ENCODE data around the gene B3GALT6. TPM values are rescaled to one million over a fixed set of nuclear protein-coding genes. Genes with fewer than 3 reads are reported as not detected.
"Not testable (repeated sequence)": the region's sequence is repeated elsewhere in the genome, so short reads cannot be mapped to it uniquely, and the experiment has no call there.

B3GALT6 gene
- total and polyA plus RNA-seq, 5 donors from 2014 or later: 4.0 to 11.5 (median 9.4) TPM

- H3K4me3 Mint-ChIP-seq: no peak overlapping the region
- Histone ChIP-seq H3K4me3 (ENCODE audit: low read depth, low read length) (no peak overlapping the region), H3K36me3 (ENCODE audit: control insufficient read depth, insufficient read depth, low read length) (no peaks in the 10 kb centered on the region), H3K9me3 (ENCODE audit: control insufficient read depth in 2 of 2, low read length in 2 of 2) (no peaks in the 10 kb centered on the region), H3K27me3 (ENCODE audit: control insufficient read depth, insufficient read depth, low read length) (no peaks in the 10 kb centered on the region), H3K27ac (ENCODE audit: insufficient read depth, low read length, poor library complexity, severe bottlenecking) (no peak overlapping the region), H3K4me1 (ENCODE audit: control insufficient read depth, insufficient read depth, low read length, poor library complexity, severe bottlenecking) (no peaks in the 10 kb centered on the region)
- H3K36me3 Mint-ChIP-seq: no peaks in the 10 kb centered on the region
- ATAC-seq (ENCODE audit: low read depth in 2 of 2): no peak
- H3K4me1 Mint-ChIP-seq: peaks cover 0 to 6% (median 0%) of the 10 kb centered on the region in 4 donors
- no peak for DNase-seq
- peaks cover 11% of the 10 kb centered on the region for H3K27me3 Mint-ChIP-seq
- peak overlapping the region in 1 of 3 donors; percentile 78 for H3K27ac Mint-ChIP-seq
- peaks cover 0 to 6% (median 3%) of the 10 kb centered on the region in 7 donors for H3K9me3 Mint-ChIP-seq
Observed at GRCh38 chr1:1189111-1189510, 42.9 kb upstream of the B3GALT6 start.

- no peak overlapping the region for H3K4me3 ChIP-seq (ENCODE audit: low read depth, low read length)
- no peaks in the 10 kb centered on the region for H3K36me3 ChIP-seq (ENCODE audit: control insufficient read depth, insufficient read depth, low read length)
- H3K4me1 ChIP-seq (ENCODE audit: control insufficient read depth, insufficient read depth, low read length, poor library complexity, severe bottlenecking): no peaks in the 10 kb centered on the region
- H3K27me3 ChIP-seq (ENCODE audit: control insufficient read depth, insufficient read depth, low read length): no peaks in the 10 kb centered on the region
- Mint-ChIP-seq H3K4me1 (peaks cover 0 to 6% (median 0%) of the 10 kb centered on the region in 4 donors), H3K27me3 (peaks cover 4% of the 10 kb centered on the region), H3K27ac (no peak overlapping the region), H3K4me3 (no peak overlapping the region), H3K9me3 (peaks cover 0 to 10% (median 5%) of the 10 kb centered on the region in 7 donors), H3K36me3 (no peaks in the 10 kb centered on the region)
- no peak overlapping the region for H3K27ac ChIP-seq (ENCODE audit: insufficient read depth, low read length, poor library complexity, severe bottlenecking)
- H3K9me3 ChIP-seq (ENCODE audit: control insufficient read depth in 2 of 2, low read length in 2 of 2): no peaks in the 10 kb centered on the region
- ATAC-seq (ENCODE audit: low read depth in 2 of 2) (no peak), DNase-seq (no peak)
Observed at GRCh38 chr1:1191734-1192133, 40.3 kb upstream of the B3GALT6 start.

GRCh38 chr1:1194723-1195122 lies 37.3 kb upstream of the B3GALT6 start:
- Histone ChIP-seq H3K36me3 (ENCODE audit: control insufficient read depth, insufficient read depth, low read length) (no peaks in the 10 kb centered on the region), H3K4me1 (ENCODE audit: control insufficient read depth, insufficient read depth, low read length, poor library complexity, severe bottlenecking) (no peaks in the 10 kb centered on the region), H3K27me3 (ENCODE audit: control insufficient read depth, insufficient read depth, low read length) (no peaks in the 10 kb centered on the region), H3K4me3 (ENCODE audit: low read depth, low read length) (no peak overlapping the region), H3K9me3 (ENCODE audit: control insufficient read depth in 2 of 2, low read length in 2 of 2) (no peaks in the 10 kb centered on the region), H3K27ac (ENCODE audit: insufficient read depth, low read length, poor library complexity, severe bottlenecking) (no peak overlapping the region)
- Mint-ChIP-seq H3K27ac (no peak overlapping the region), H3K9me3 (peaks cover 0 to 10% (median 5%) of the 10 kb centered on the region in 7 donors), H3K36me3 (no peaks in the 10 kb centered on the region), H3K4me3 (peak overlapping the region in 1 of 4 donors; percentile 38), H3K4me1 (peaks cover 0 to 2% (median 0%) of the 10 kb centered on the region in 4 donors), H3K27me3 (peaks cover 4% of the 10 kb centered on the region)
- ATAC-seq (ENCODE audit: low read depth in 2 of 2) (no peak), DNase-seq (no peak)

- DNase-seq; H3K36me3 Mint-ChIP-seq; ATAC-seq (ENCODE audit: low read depth in 2 of 2); H3K27me3 Mint-ChIP-seq; H3K4me3 ChIP-seq (ENCODE audit: low read depth, low read length); H3K4me1 ChIP-seq (ENCODE audit: control insufficient read depth, insufficient read depth, low read length, poor library complexity, severe bottlenecking); H3K27me3 ChIP-seq (ENCODE audit: control insufficient read depth, insufficient read depth, low read length); H3K36me3 ChIP-seq (ENCODE audit: control insufficient read depth, insufficient read depth, low read length); H3K9me3 ChIP-seq (ENCODE audit: control insufficient read depth in 2 of 2, low read length in 2 of 2); H3K4me3 Mint-ChIP-seq; H3K4me1 Mint-ChIP-seq; H3K27ac ChIP-seq (ENCODE audit: insufficient read depth, low read length, poor library complexity, severe bottlenecking); H3K27ac Mint-ChIP-seq: not testable (repeated sequence)
- H3K9me3 Mint-ChIP-seq: peaks cover 0 to 10% (median 5%) of the 10 kb centered on the region in 7 donors
Observed at GRCh38 chr1:1195726-1196125, 36.3 kb upstream of the B3GALT6 start.

- H3K27me3 Mint-ChIP-seq: peaks cover 4% of the 10 kb centered on the region
Observed at GRCh38 chr1:1196431-1197187, 35.4 kb upstream of the B3GALT6 start.

GRCh38 chr1:1197188-1197500 lies 34.9 kb upstream of the B3GALT6 start:
- Histone ChIP-seq H3K9me3 (ENCODE audit: control insufficient read depth in 2 of 2, low read length in 2 of 2) (no peaks in the 10 kb centered on the region), H3K36me3 (ENCODE audit: control insufficient read depth, insufficient read depth, low read length) (no peaks in the 10 kb centered on the region), H3K27ac (ENCODE audit: insufficient read depth, low read length, poor library complexity, severe bottlenecking) (no peak overlapping the region), H3K4me3 (ENCODE audit: low read depth, low read length) (no peak overlapping the region), H3K4me1 (ENCODE audit: control insufficient read depth, insufficient read depth, low read length, poor library complexity, severe bottlenecking) (peaks cover 10% of the 10 kb centered on the region), H3K27me3 (ENCODE audit: control insufficient read depth, insufficient read depth, low read length) (no peaks in the 10 kb centered on the region)
- no peak for DNase-seq
- Mint-ChIP-seq H3K4me3 (peak overlapping the region in 1 of 4 donors; percentile 16), H3K27me3 (peaks cover under 1% of the 10 kb centered on the region), H3K27ac (no peak overlapping the region), H3K36me3 (no peaks in the 10 kb centered on the region), H3K4me1 (peaks cover 0 to 8% (median 1%) of the 10 kb centered on the region in 4 donors), H3K9me3 (peaks cover 0 to 6% (median under 1%) of the 10 kb centered on the region in 7 donors)
- no peak for ATAC-seq (ENCODE audit: low read depth in 2 of 2)

More at GRCh38 chr1:1196431-1197187, 35.4 kb upstream of the B3GALT6 start:
- Histone ChIP-seq H3K4me3 (ENCODE audit: low read depth, low read length) (no peak overlapping the region), H3K9me3 (ENCODE audit: control insufficient read depth in 2 of 2, low read length in 2 of 2) (no peaks in the 10 kb centered on the region), H3K36me3 (ENCODE audit: control insufficient read depth, insufficient read depth, low read length) (no peaks in the 10 kb centered on the region), H3K27me3 (ENCODE audit: control insufficient read depth, insufficient read depth, low read length) (no peaks in the 10 kb centered on the region), H3K27ac (ENCODE audit: insufficient read depth, low read length, poor library complexity, severe bottlenecking) (no peak overlapping the region), H3K4me1 (ENCODE audit: control insufficient read depth, insufficient read depth, low read length, poor library complexity, severe bottlenecking) (peaks cover 10% of the 10 kb centered on the region)
- Mint-ChIP-seq H3K9me3 (peaks cover 0 to 10% (median 5%) of the 10 kb centered on the region in 7 donors), H3K4me1 (peaks cover 0 to 8% (median 1%) of the 10 kb centered on the region in 4 donors), H3K36me3 (no peaks in the 10 kb centered on the region), H3K27ac (no peak overlapping the region), H3K4me3 (peak overlapping the region in 1 of 4 donors; percentile 16)
- ATAC-seq (ENCODE audit: low read depth in 2 of 2): no peak
- no peak for DNase-seq

GRCh38 chr1:1197551-1198422 lies 34.2 kb upstream of the B3GALT6 start:
- no peak overlapping the region for H3K27ac ChIP-seq (ENCODE audit: insufficient read depth, low read length, poor library complexity, severe bottlenecking)
- H3K9me3 Mint-ChIP-seq: peaks cover 0 to 5% (median 0%) of the 10 kb centered on the region in 7 donors
- H3K4me1 ChIP-seq (ENCODE audit: control insufficient read depth, insufficient read depth, low read length, poor library complexity, severe bottlenecking): peaks cover 10% of the 10 kb centered on the region
- no peaks in the 10 kb centered on the region for H3K27me3 ChIP-seq (ENCODE audit: control insufficient read depth, insufficient read depth, low read length)
- H3K27me3 Mint-ChIP-seq: no peaks in the 10 kb centered on the region
- no peaks in the 10 kb centered on the region for H3K36me3 Mint-ChIP-seq
- no peak overlapping the region for H3K27ac Mint-ChIP-seq
- H3K36me3 ChIP-seq (ENCODE audit: control insufficient read depth, insufficient read depth, low read length): no peaks in the 10 kb centered on the region
- H3K9me3 ChIP-seq (ENCODE audit: control insufficient read depth in 2 of 2, low read length in 2 of 2): no peaks in the 10 kb centered on the region
- DNase-seq (no peak), ATAC-seq (ENCODE audit: low read depth in 2 of 2) (no peak)
- H3K4me3 ChIP-seq (ENCODE audit: low read depth, low read length): no peak overlapping the region
- H3K4me1 Mint-ChIP-seq: peaks cover 0 to 8% (median 1%) of the 10 kb centered on the region in 4 donors
- H3K4me3 Mint-ChIP-seq: no peak overlapping the region

Data from CD4-positive, CD25-positive, alpha-beta regulatory T cell (primary cell).